ENCODE data around the gene ETHE1.

ETHE1 gene

GRCh38 chr19:43511324-43511723 lies 15.7 kb downstream of the ETHE1 start:
- Histone ChIP-seq H3K36me3 (ENCODE audit: insufficient read depth, low read length) (peaks cover 15% of the 10 kb centered on the region; the same call in 1 of the 2 replicates), H2AFZ (ENCODE audit: low read depth, low read length) (no peak overlapping the region), H3K9me3 (ENCODE audit: insufficient read depth, low read length, severe bottlenecking) (no peaks in the 10 kb centered on the region), H3K4me2 (ENCODE audit: insufficient read depth, low read length) (no peak overlapping the region), H3K4me3 (ENCODE audit: low read depth in 1 of 2, low read length in 2 of 2) (no peak overlapping the region), H4K20me1 (ENCODE audit: insufficient read depth, low read length) (no peaks in the 10 kb centered on the region), H3K27ac (ENCODE audit: low read length) (no peak overlapping the region), H3K4me1 (ENCODE audit: insufficient read depth, low read length) (no peaks in the 10 kb centered on the region), H3K9ac (ENCODE audit: low read depth, low read length) (no peak overlapping the region), H3K79me2 (ENCODE audit: insufficient read depth, low read length) (no peaks in the 10 kb centered on the region), H3K27me3 (ENCODE audit: insufficient read depth, low read length, poor library complexity) (no peaks in the 10 kb centered on the region)
- no peak for TF ChIP-seq EZH2 (IDR thresholded peaks at IDR 0.05; ENCODE audit: borderline replicate concordance, low read depth, low read length, severe bottlenecking)
- TF ChIP-seq CTCF (IDR thresholded peaks at IDR 0.05; ENCODE audit: borderline replicate concordance, extremely low read depth, low read length, poor library complexity, severe bottlenecking): no peak
- DNase-seq (no peak), ATAC-seq (ENCODE audit: insufficient read depth, low read depth) (no peak)

DNA sequence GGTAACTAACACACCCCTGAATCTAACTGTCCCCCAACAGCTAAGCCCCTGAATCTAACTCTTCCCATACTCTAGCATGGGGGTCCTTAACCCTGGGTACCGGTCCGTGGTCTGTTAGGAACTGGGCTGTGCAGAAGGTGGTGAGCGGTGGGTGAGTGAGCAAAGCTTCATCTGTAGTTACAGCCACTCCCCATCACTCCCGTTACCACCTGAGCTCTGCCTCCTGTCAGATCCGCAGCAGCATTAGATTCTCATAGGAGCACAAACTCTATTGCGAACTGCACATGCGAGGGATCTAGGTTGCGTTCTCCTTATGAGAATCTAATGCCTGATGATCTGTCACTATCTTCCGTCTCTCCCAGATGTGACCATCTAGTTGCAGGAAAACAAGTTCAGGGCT lies 16.3 kb downstream of the ETHE1 start:
- no peak overlapping the region for H3K4me3 ChIP-seq (ENCODE audit: low read depth in 1 of 2, low read length in 2 of 2)
- H3K9me3 ChIP-seq (ENCODE audit: insufficient read depth, low read length, severe bottlenecking): no peaks in the 10 kb centered on the region
- H3K4me2 ChIP-seq (ENCODE audit: insufficient read depth, low read length): no peak overlapping the region
- no peak for DNase-seq
- H3K27me3 ChIP-seq (ENCODE audit: insufficient read depth, low read length, poor library complexity): no peaks in the 10 kb centered on the region
- H3K27ac ChIP-seq (ENCODE audit: low read length): no peak overlapping the region
- H4K20me1 ChIP-seq (ENCODE audit: insufficient read depth, low read length): no peaks in the 10 kb centered on the region
- H2AFZ ChIP-seq (ENCODE audit: low read depth, low read length): no peak overlapping the region
- H3K79me2 ChIP-seq (ENCODE audit: insufficient read depth, low read length): no peaks in the 10 kb centered on the region
- H3K36me3 ChIP-seq (ENCODE audit: insufficient read depth, low read length): peaks cover 15% of the 10 kb centered on the region; the same call in 1 of the 2 replicates
- H3K4me1 ChIP-seq (ENCODE audit: insufficient read depth, low read length): no peaks in the 10 kb centered on the region
- H3K9ac ChIP-seq (ENCODE audit: low read depth, low read length): no peak overlapping the region
- TF ChIP-seq EZH2 (IDR thresholded peaks at IDR 0.05; ENCODE audit: borderline replicate concordance, low read depth, low read length, severe bottlenecking) (no peak), CTCF (IDR thresholded peaks at IDR 0.05; ENCODE audit: borderline replicate concordance, extremely low read depth, low read length, poor library complexity, severe bottlenecking) (no peak)
- ATAC-seq (ENCODE audit: insufficient read depth, low read depth): no peak

- Histone ChIP-seq H3K4me2 (ENCODE audit: insufficient read depth, low read length) (no peak overlapping the region), H3K9ac (ENCODE audit: low read depth, low read length) (no peak overlapping the region), H4K20me1 (ENCODE audit: insufficient read depth, low read length) (no peaks in the 10 kb centered on the region), H3K79me2 (ENCODE audit: insufficient read depth, low read length) (no peaks in the 10 kb centered on the region), H2AFZ (ENCODE audit: low read depth, low read length) (no peak overlapping the region), H3K27ac (ENCODE audit: low read length) (no peak overlapping the region), H3K4me1 (ENCODE audit: insufficient read depth, low read length) (peaks cover 20% of the 10 kb centered on the region), H3K4me3 (ENCODE audit: low read depth in 1 of 2, low read length in 2 of 2) (no peak overlapping the region), H3K9me3 (ENCODE audit: insufficient read depth, low read length, severe bottlenecking) (no peaks in the 10 kb centered on the region), H3K36me3 (ENCODE audit: insufficient read depth, low read length) (peaks cover 15% of the 10 kb centered on the region; the same call in 1 of the 2 replicates), H3K27me3 (ENCODE audit: insufficient read depth, low read length, poor library complexity) (no peaks in the 10 kb centered on the region)
- DNase-seq (no peak), ATAC-seq (ENCODE audit: insufficient read depth, low read depth) (no peak)
- TF ChIP-seq EZH2 (IDR thresholded peaks at IDR 0.05; ENCODE audit: borderline replicate concordance, low read depth, low read length, severe bottlenecking): no peak
- TF ChIP-seq CTCF (IDR thresholded peaks at IDR 0.05; ENCODE audit: borderline replicate concordance, extremely low read depth, low read length, poor library complexity, severe bottlenecking): no peak
These were observed 19.1 kb downstream of the ETHE1 start for GRCh38 chr19:43507880-43508279.

GRCh38 chr19:43506629-43507028 lies 20.4 kb downstream of the ETHE1 start:
- Histone ChIP-seq H2AFZ (ENCODE audit: low read depth, low read length) (no peak overlapping the region), H3K4me1 (ENCODE audit: insufficient read depth, low read length) (peaks cover 24% of the 10 kb centered on the region), H3K4me3 (ENCODE audit: low read depth in 1 of 2, low read length in 2 of 2) (no peak overlapping the region), H3K79me2 (ENCODE audit: insufficient read depth, low read length) (no peaks in the 10 kb centered on the region), H3K4me2 (ENCODE audit: insufficient read depth, low read length) (no peak overlapping the region), H3K36me3 (ENCODE audit: insufficient read depth, low read length) (peaks cover 15% of the 10 kb centered on the region; the same call in 1 of the 2 replicates), H3K27me3 (ENCODE audit: insufficient read depth, low read length, poor library complexity) (no peaks in the 10 kb centered on the region), H3K9ac (ENCODE audit: low read depth, low read length) (no peak overlapping the region), H3K9me3 (ENCODE audit: insufficient read depth, low read length, severe bottlenecking) (no peaks in the 10 kb centered on the region), H3K27ac (ENCODE audit: low read length) (no peak overlapping the region), H4K20me1 (ENCODE audit: insufficient read depth, low read length) (no peaks in the 10 kb centered on the region)
- ATAC-seq (ENCODE audit: insufficient read depth, low read depth) (no peak), DNase-seq (no peak)
- TF ChIP-seq EZH2 (IDR thresholded peaks at IDR 0.05; ENCODE audit: borderline replicate concordance, low read depth, low read length, severe bottlenecking) (no peak), CTCF (IDR thresholded peaks at IDR 0.05; ENCODE audit: borderline replicate concordance, extremely low read depth, low read length, poor library complexity, severe bottlenecking) (no peak)
